T-helper 9 cell (primary cell): ENCODE measurements around the gene CLDN9.
"Not testable (repeated sequence)": the region's sequence is repeated elsewhere in the genome, so short reads cannot be mapped to it uniquely, and the experiment has no call there.

Source experiments
- DNase-seq: peaks from one replicate; pipeline ENCODE4 v3.0.0-alpha.2; 2020

The CLDN9 gene

GRCh38 chr16:3035289-3035971 lies 22.7 kb downstream of the CLDN9 start:
- no peak for DNase-seq

- no peak for DNase-seq
Observed at GRCh38 chr16:3035972-3036725, 23.4 kb downstream of the CLDN9 start.

GRCh38 chr16:3036726-3037315 lies 24.1 kb downstream of the CLDN9 start, which contains the start of gene BICDL2:
Gene BICDL2, minus strand, starts transcription at chr16:3036944. Its CDS starts 1,448 bp downstream, at chr16:3035496.
- DNase-seq, result no peak

DNA sequence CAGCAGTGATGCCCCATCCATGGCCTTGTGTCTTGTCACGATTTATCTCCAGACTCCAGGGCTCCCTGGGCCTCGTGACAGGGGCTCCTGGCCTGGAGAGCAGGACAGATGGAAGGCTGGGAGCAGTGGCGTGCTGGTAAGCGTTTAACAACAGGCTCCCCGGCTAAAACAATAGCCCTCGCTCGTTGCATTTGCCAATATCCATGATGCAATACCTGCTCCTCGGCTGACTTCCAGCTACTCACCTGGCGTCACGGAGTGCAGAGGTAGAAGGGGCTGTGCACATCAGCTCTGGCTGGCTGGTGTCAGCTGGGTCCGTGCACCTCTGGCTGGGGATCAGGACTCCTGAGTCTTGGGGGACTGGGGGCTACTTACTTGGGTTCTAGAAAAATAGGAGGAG lies 25.5 kb downstream of the CLDN9 start:
- DNase-seq, result no peak

DNA sequence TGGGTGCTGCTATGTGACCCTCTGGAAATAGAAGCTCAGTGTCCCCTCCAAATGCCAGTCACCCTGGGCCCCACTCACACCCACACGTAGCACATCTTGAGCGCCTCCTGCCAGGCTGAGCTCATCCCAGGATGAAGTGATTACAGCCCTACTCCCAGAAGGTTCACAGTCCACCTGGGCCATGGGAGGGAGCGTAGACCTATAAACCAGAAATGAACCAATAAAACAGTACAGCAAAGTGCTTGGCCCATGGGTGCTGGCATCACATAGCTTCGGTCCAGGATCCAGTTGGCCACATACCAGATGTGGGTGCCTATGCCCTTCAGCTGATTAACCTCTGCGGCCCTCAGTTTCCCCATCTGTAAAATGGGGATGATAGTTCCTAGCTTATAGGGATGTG lies 26.2 kb downstream of the CLDN9 start:
- no peak for DNase-seq

GRCh38 chr16:3042376-3042775 lies 29.7 kb downstream of the CLDN9 start:
- no peak for DNase-seq

DNA sequence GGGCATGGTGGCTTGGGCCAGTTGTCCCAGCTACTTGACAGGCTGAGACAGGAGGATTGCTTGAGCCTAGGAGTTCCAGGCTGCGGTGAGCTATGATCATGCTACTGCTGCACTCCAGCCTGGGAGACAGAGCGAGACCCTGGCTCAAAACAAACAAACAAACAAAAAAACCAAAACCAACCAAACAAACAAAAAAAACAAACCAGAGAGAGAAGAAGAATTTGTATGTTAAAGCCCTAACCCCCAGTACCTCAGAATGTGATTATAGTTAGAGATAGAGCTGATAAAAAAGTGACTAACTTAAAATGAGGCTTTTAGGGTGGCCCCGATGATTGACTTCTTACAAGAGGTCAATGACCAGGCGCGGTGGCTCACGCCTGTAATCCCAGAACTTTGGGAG lies 32.0 kb downstream of the CLDN9 start:
- no peak for DNase-seq

DNA sequence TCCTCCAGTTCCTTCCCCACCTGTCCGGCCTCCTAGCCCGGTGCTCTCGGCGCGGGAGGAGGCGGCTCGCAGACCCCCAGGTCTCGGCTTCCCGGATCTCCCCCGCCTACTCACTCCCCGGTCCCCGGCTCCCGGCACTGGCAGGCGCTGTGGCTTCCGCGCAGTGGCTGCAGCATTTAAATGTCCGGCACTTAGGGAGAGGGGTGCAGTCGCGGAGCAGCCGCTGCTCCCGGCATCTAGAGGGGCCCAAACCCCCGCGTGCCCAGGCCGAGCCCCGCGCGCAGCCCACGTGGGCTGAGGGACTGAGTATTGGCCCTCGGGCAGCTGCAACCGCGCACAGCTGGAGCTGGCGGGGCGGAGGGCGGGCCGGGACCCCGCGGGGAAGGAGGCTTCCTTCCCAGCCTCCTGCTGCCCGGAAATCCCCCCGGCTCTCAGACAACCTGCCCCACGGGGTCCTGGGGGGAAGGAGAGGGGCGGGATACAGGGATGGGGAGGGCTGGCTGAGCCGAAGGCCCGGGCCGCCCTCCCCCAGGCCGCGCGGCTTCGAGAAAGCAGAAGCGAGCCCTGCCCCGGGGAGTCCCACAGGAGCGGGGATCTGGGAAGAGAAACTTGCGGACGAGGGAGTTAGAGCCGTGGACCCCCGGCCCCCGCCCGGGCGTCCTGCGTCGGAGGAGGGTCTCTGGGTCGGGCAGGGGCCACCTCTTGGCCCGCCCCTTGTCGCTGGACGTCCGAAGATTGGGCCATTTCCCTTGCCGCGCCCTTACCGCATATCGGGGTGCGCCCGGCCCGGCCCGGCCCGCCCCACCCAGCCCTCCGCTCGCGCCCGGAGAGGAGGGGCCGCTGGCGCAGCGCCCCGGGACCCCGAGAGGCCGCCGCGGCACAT lies 33.3 kb downstream of the CLDN9 start, which contains the start of gene MMP25:
TSS of gene MMP25 (plus strand) at position 804 of the 883 bp plus-strand sequence. CDS start 357 bp downstream, outside the sequence.
- no peak for DNase-seq

DNA sequence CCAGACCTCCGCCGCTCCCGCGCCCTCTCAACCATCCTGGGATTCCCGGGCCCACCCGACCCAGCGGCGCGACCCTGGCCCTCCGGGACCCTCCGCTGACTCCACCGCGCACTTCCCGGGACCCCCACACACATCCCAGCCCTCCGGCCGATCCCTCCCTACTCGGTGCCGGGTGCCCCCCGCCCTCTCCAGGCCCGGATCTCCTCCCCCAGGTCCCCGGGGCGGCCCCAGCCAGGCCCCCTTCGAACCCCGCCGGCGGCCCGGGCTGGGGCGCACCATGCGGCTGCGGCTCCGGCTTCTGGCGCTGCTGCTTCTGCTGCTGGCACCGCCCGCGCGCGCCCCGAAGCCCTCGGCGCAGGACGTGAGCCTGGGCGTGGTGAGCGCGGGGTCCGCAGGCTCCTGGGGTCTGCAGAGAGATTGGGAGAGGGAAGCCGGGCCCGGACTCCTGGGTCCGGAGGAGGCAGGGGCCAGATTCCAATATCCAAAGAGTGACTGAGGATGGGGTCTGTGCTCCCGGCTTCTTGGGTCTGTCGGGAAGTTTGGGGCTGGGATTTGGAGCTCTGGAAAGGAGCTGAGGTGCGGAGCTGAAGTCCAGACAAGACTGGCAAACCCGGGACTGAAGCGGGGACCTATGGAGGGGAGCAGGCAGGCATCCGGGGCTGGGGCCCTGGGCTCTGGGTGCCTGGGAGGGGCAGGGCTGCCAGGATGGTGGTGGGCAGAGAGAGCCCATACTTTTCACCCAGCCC lies 34.1 kb downstream of the CLDN9 start:
- DNase-seq, result no peak

GRCh38 chr16:3047387-3047720 lies 34.6 kb downstream of the CLDN9 start:
- DNase-seq, result no peak

DNA sequence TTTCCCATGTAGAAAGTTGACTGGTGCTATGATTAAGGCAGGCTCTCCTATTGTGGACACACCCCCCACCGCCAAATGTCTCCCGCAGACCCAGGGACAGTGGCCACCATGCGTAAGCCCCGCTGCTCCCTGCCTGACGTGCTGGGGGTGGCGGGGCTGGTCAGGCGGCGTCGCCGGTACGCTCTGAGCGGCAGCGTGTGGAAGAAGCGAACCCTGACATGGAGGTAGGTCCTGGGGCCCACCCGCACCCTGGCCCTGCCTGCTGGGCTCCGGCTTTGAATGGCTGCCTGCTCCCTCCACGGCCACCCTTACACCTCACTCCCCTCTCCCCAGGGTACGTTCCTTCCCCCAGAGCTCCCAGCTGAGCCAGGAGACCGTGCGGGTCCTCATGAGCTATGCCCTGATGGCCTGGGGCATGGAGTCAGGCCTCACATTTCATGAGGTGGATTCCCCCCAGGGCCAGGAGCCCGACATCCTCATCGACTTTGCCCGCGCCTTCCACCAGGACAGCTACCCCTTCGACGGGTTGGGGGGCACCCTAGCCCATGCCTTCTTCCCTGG lies 37.3 kb downstream of the CLDN9 start:
- no peak for DNase-seq

- DNase-seq, result no peak
Observed at GRCh38 chr16:3050487-3050886, 37.8 kb downstream of the CLDN9 start.

- no peak for DNase-seq
Observed at GRCh38 chr16:3051009-3051408, 38.3 kb downstream of the CLDN9 start.

DNA sequence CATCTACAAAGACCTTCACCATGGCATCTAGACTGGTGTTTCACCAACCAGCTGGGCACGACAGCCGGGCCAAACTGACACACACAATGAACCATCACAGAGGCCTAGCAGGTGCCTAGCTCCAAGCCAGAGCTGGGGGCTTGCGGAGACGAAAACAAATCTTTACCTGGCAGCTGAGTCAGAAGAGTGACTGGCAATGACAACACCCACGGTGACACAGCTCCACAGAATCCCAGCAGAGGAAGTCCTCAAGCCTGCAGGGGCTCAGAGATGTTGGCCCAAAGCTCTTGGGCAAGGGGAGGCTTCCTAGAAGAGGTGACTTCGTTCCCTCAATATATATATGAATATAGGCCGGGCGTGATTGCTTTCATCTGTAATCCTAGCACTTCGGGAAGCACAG lies 38.8 kb downstream of the CLDN9 start:
- DNase-seq, result no peak

- DNase-seq, result not testable (repeated sequence)
Observed at GRCh38 chr16:3052571-3053329, 40.0 kb downstream of the CLDN9 start.

GRCh38 chr16:3053330-3053710 lies 40.6 kb downstream of the CLDN9 start:
- DNase-seq, result not testable (repeated sequence)

GRCh38 chr16:3054965-3055733 lies 42.4 kb downstream of the CLDN9 start:
- DNase-seq, result no peak

DNA sequence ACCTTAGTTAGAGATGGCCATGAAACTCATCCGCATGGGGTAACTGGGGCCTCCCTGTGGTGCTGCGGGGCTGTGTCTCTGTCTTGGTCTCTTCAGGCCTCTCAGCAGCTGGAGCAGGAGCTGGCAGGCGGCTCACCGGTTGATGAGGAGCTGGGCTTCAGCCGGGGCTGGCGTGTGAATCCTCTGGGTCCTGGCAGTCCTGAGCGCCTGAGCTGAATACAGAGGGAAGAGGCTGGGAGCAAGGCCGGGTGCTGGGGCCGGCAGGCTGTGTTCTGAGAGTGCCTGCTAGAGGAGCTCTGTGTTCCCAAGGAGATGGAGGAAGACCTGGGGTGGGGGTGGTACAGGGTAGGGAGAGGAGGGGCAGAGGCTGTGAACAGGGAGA lies 43.0 kb downstream of the CLDN9 start:
- DNase-seq, result not testable (repeated sequence)

- no peak for DNase-seq
Observed at GRCh38 chr16:3056336-3057180, 43.8 kb downstream of the CLDN9 start.
